SU-DHL-6 (cell line): ENCODE data around the gene CCDC90B.

Experiments used
- H2AFZ ChIP-seq: fragments of 200-600 bp; sonication (generic); 2 replicates; pipeline ENCODE4 v1.6.1; 2014; ENCODE audit warnings: low read depth, mild to moderate bottlenecking, moderate library complexity, mixed read lengths, antibody characterized with exemption, low read length; ENCODE audit not compliant: severe bottlenecking
- H3F3A ChIP-seq: fragments of 200-600 bp; shearing (Covaris generic); 2 replicates; pipeline ENCODE4 v1.6.0; 2016; ENCODE audit warnings: antibody characterized with exemption, mild to moderate bottlenecking; ENCODE audit not compliant: insufficient read depth
- H3K27ac ChIP-seq: fragments of 200-600 bp; sonication (generic); 2 replicates; pipeline ENCODE4 v1.5.1; 2016; ENCODE audit warnings: low read depth, mild to moderate bottlenecking, low read length, moderate library complexity, mixed read lengths
- H3K27me3 ChIP-seq: fragments of 200-600 bp; sonication (generic), shearing (Covaris generic); 2 replicates; pipeline ENCODE4 v1.6.0; 2014; ENCODE audit warnings: mild to moderate bottlenecking, low read length
- H3K36me3 ChIP-seq: fragments of 200-600 bp; sonication (generic); 2 replicates; pipeline ENCODE4 v1.6.1; 2014; ENCODE audit warnings: mild to moderate bottlenecking, low read length, mixed read lengths
- H3K4me2 ChIP-seq: fragments of 300-600, 200-600 bp; shearing (Covaris generic), sonication (generic); 2 replicates; pipeline ENCODE4 v1.6.0; 2014; ENCODE audit warnings: low read length, low read depth, mild to moderate bottlenecking; ENCODE audit not compliant: poor library complexity, severe bottlenecking
- H3K4me3 ChIP-seq: fragments of 200-600 bp; sonication (generic); 2 replicates; pipeline ENCODE4 v1.5.1; 2014; ENCODE audit warnings: antibody characterized with exemption, low read length, mild to moderate bottlenecking, mixed read lengths; ENCODE audit not compliant: insufficient read depth, poor library complexity, severe bottlenecking
- H3K79me2 ChIP-seq: fragments of 200-600 bp; sonication (generic); 2 replicates; pipeline ENCODE4 v1.6.1; 2014; ENCODE audit warnings: mild to moderate bottlenecking, low read length, moderate library complexity; ENCODE audit not compliant: insufficient read depth
- H3K9ac ChIP-seq: fragments of 200-600 bp; sonication (generic); 2 replicates; pipeline ENCODE4 v1.7.0; 2014; ENCODE audit warnings: mild to moderate bottlenecking, low read length
- H3K9me2 ChIP-seq: fragments of 200-600 bp; sonication (generic); replicated peaks from 2 replicates; pipeline ENCODE4 v1.6.1; 2014; ENCODE audit warnings: low read length; ENCODE audit not compliant: insufficient read depth
- H3K9me3 ChIP-seq: fragments of 200-600 bp; sonication (generic); 2 replicates; pipeline ENCODE4 v1.6.1; 2014; ENCODE audit warnings: low read length, mixed read lengths; ENCODE audit not compliant: insufficient read depth
- H4K20me1 ChIP-seq: fragments of 200-600 bp; sonication (generic); 2 replicates; pipeline ENCODE4 v1.6.1; 2014; ENCODE audit warnings: low read depth, mild to moderate bottlenecking, antibody characterized with exemption, low read length, moderate library complexity, mixed read lengths
- CTCF ChIP-seq: fragments of 200-600 bp; sonication (generic); IDR thresholded peaks from one replicate; pipeline ENCODE4 v1.5.1; 2017; ENCODE audit warnings: antibody characterized with exemption, mild to moderate bottlenecking, low read length, moderate library complexity; ENCODE audit not compliant: insufficient read depth, poor library complexity, severe bottlenecking
- EZH2phosphoT487 ChIP-seq: fragments of 200-600 bp; sonication (generic), shearing (Covaris generic); conservative IDR thresholded peaks from 2 replicates; pipeline ENCODE4 v1.6.1; 2018; ENCODE audit warnings: mild to moderate bottlenecking, antibody characterized with exemption, low read length, moderate library complexity, mixed read lengths

The CCDC90B gene

GRCh38 chr11:83256602-83257340 lies 29.4 kb downstream of the CCDC90B start:
- TF ChIP-seq EZH2phosphoT487 (no peak), CTCF (no peak)
- peaks cover 4% of the 10 kb centered on the region; the same call in 1 of the 2 replicates for H3K36me3 ChIP-seq
- no peaks in the 10 kb centered on the region for H3K27me3 ChIP-seq
- no peak overlapping the region for H2AFZ ChIP-seq
- no peak overlapping the region for H3K27ac ChIP-seq
- H4K20me1 ChIP-seq, result no peaks in the 10 kb centered on the region
- no peak overlapping the region for H3K4me2 ChIP-seq
- no peaks in the 10 kb centered on the region for H3K9me3 ChIP-seq
- H3F3A ChIP-seq, result no peaks in the 10 kb centered on the region
- no peaks in the 10 kb centered on the region for H3K79me2 ChIP-seq
- no peak overlapping the region for H3K9ac ChIP-seq
- no peaks in the 10 kb centered on the region for H3K9me2 ChIP-seq
- H3K4me3 ChIP-seq, result no peak overlapping the region

GRCh38 chr11:83255366-83255765 lies 30.8 kb downstream of the CCDC90B start:
- H3K9me2 ChIP-seq, result no peaks in the 10 kb centered on the region
- TF ChIP-seq EZH2phosphoT487 (no peak), CTCF (no peak)
- H3F3A ChIP-seq, result no peaks in the 10 kb centered on the region
- H3K27me3 ChIP-seq, result no peaks in the 10 kb centered on the region
- H3K36me3 ChIP-seq, result peaks cover 3% of the 10 kb centered on the region; the same call in 1 of the 2 replicates
- no peak overlapping the region for H3K9ac ChIP-seq
- no peak overlapping the region for H3K4me2 ChIP-seq
- H3K27ac ChIP-seq, result no peak overlapping the region
- no peak overlapping the region for H3K4me3 ChIP-seq
- no peak overlapping the region for H2AFZ ChIP-seq
- H3K79me2 ChIP-seq, result no peaks in the 10 kb centered on the region
- H4K20me1 ChIP-seq, result no peaks in the 10 kb centered on the region
- H3K9me3 ChIP-seq, result no peaks in the 10 kb centered on the region

GRCh38 chr11:83252941-83253340 lies 33.2 kb downstream of the CCDC90B start:
- no peaks in the 10 kb centered on the region for H3F3A ChIP-seq
- H3K27ac ChIP-seq, result no peak overlapping the region
- H3K9me3 ChIP-seq, result no peaks in the 10 kb centered on the region
- no peak overlapping the region for H3K4me2 ChIP-seq
- H3K27me3 ChIP-seq, result no peaks in the 10 kb centered on the region
- no peaks in the 10 kb centered on the region for H4K20me1 ChIP-seq
- no peak overlapping the region for H3K9ac ChIP-seq
- H2AFZ ChIP-seq, result no peak overlapping the region
- H3K36me3 ChIP-seq, result no peaks in the 10 kb centered on the region
- no peaks in the 10 kb centered on the region for H3K9me2 ChIP-seq
- TF ChIP-seq EZH2phosphoT487 (no peak), CTCF (no peak)
- no peaks in the 10 kb centered on the region for H3K79me2 ChIP-seq
- no peak overlapping the region for H3K4me3 ChIP-seq
